ENCODE measurements around the gene CEBPA. TPM values are rescaled to one million over a fixed set of nuclear protein-coding genes. Genes with fewer than 3 reads are reported as not detected.

Gene CEBPA
- polyA plus RNA-seq, 1 experiment = 0.50 TPM

- H3K27me3 ChIP-seq (ENCODE audit: control insufficient read depth, insufficient read depth, low read length) = peaks cover 20% of the 10 kb centered on the region
- TF ChIP-seq CTCF (IDR thresholded peaks at IDR 0.05; ENCODE audit: insufficient read depth, low read depth, low read length) = no peak
- ChIA-PET POLR2A (no interaction called here), CTCF (no interaction called here)
- DNase-seq (ENCODE audit: low read depth) = no peak
- no peaks in the 10 kb centered on the region for H3K36me3 ChIP-seq (ENCODE audit: control insufficient read depth, insufficient read depth, low read length)
- no peak overlapping the region for H3K4me3 ChIP-seq (ENCODE audit: low read depth, low read length)
Measured at GRCh38 chr19:33343301-33343700, 41.0 kb upstream of the CEBPA start.

GRCh38 chr19:33340991-33341390 lies 38.7 kb upstream of the CEBPA start:
- Histone ChIP-seq H3K4me3 (ENCODE audit: low read depth, low read length) (no peak overlapping the region), H3K36me3 (ENCODE audit: control insufficient read depth, insufficient read depth, low read length) (no peaks in the 10 kb centered on the region), H3K27me3 (ENCODE audit: control insufficient read depth, insufficient read depth, low read length) (peaks cover 11% of the 10 kb centered on the region)
- DNase-seq (ENCODE audit: low read depth) = no peak
- CTCF ChIA-PET = no interaction called here
- POLR2A ChIA-PET = no interaction called here
- no peak for TF ChIP-seq CTCF (IDR thresholded peaks at IDR 0.05; ENCODE audit: insufficient read depth, low read depth, low read length)

- no peak for DNase-seq (ENCODE audit: low read depth)
- no peaks in the 10 kb centered on the region for H3K36me3 ChIP-seq (ENCODE audit: control insufficient read depth, insufficient read depth, low read length)
- no peak for TF ChIP-seq CTCF (IDR thresholded peaks at IDR 0.05; ENCODE audit: insufficient read depth, low read depth, low read length)
- peaks cover 4% of the 10 kb centered on the region for H3K27me3 ChIP-seq (ENCODE audit: control insufficient read depth, insufficient read depth, low read length)
- H3K4me3 ChIP-seq (ENCODE audit: low read depth, low read length) = no peak overlapping the region
- POLR2A ChIA-PET = no interaction called here
- CTCF ChIA-PET = no interaction called here
Measured at GRCh38 chr19:33339016-33339984, 37.0 kb upstream of the CEBPA start.

- DNase-seq (ENCODE audit: low read depth) = no peak
- TF ChIP-seq CTCF (IDR thresholded peaks at IDR 0.05; ENCODE audit: insufficient read depth, low read depth, low read length) = no peak
- Histone ChIP-seq H3K36me3 (ENCODE audit: control insufficient read depth, insufficient read depth, low read length) (no peaks in the 10 kb centered on the region), H3K4me3 (ENCODE audit: low read depth, low read length) (no peak overlapping the region), H3K27me3 (ENCODE audit: control insufficient read depth, insufficient read depth, low read length) (no peaks in the 10 kb centered on the region)
- CTCF ChIA-PET = no interaction called here
- POLR2A ChIA-PET = no interaction called here
Measured at GRCh38 chr19:33335446-33335845, 33.1 kb upstream of the CEBPA start.

GRCh38 chr19:33334271-33334670 lies 31.9 kb upstream of the CEBPA start:
- CTCF ChIA-PET = no interaction called here
- Histone ChIP-seq H3K27me3 (ENCODE audit: control insufficient read depth, insufficient read depth, low read length) (no peaks in the 10 kb centered on the region), H3K4me3 (ENCODE audit: low read depth, low read length) (no peak overlapping the region), H3K36me3 (ENCODE audit: control insufficient read depth, insufficient read depth, low read length) (no peaks in the 10 kb centered on the region)
- no peak for TF ChIP-seq CTCF (IDR thresholded peaks at IDR 0.05; ENCODE audit: insufficient read depth, low read depth, low read length)
- POLR2A ChIA-PET = no interaction called here
- no peak for DNase-seq (ENCODE audit: low read depth)
